ENCODE data around the gene CBY3.
"Not testable (repeated sequence)": the region's sequence is repeated elsewhere in the genome, so short reads cannot be mapped to it uniquely, and the experiment has no call there.

Gene CBY3

DNA sequence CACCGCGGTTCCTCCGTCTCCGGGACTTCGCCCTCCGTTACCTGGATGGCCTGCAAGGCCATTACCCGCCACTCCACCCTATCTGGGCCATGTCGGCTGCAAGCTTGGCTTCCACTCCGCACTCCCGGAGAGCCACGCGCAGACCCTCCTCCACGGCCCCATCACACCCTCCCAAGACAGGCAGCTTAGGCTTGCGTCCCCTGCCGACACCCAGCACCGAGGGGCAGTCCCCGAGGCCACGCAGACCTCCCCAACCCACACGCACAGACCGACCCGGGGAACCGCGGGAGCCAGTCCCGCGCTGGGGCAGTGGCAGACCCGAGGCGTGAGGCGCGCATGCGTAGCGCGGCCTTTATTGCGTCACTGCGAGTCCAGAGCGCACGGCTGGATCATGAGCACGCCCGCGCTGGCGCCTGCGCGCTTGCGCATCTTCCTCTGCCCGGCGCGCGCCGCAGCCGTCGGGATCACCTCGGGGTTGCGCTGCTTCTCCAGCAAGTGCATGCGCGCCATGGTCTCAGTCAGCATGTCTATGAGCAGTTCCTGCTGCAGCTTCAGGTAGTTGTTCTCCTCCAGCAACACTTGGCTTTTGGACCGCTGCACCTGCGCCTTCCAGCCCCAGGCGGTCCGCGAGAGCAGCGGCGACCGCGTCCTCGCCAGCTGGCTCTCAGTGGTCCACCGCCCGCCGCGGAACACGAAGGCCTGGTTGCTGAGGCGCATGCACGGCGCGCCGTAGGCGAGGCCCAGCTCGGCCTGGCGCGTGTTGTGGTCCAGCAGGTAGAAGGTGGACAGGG, 2.4 kb downstream of the CBY3 start:
- in situ Hi-C loops (cut with HindIII; ENCODE audit: low sequenced_read_pairs) = no loop called here

DNA sequence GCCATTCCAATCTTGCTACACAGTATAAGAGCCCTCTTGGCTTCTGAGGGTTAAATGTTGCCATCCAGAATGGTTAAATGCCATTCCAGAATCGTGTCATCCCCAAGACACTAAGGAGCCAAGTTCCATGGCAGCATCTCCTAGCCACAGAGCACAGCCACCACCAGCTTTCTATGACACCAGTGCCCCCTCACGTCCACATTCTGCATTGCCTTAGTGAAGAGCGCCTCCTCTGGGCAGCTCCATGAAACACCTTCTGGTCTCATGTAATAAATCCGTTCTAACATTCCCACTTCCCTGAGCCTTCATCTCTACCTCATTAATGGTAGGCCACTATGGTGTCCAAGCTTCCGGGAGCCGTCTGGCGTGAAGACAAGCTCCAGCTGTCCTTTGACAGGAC, 12.4 kb downstream of the CBY3 start:
- no peak overlapping the region for H3K4me3 ChIP-seq (ENCODE audit: low read depth, low read length)
- DNase-seq (ENCODE audit: low read depth) = peak; percentile 29
- in situ Hi-C loops (cut with HindIII; ENCODE audit: low sequenced_read_pairs) = no loop called here
- TF ChIP-seq, protein P1, sequence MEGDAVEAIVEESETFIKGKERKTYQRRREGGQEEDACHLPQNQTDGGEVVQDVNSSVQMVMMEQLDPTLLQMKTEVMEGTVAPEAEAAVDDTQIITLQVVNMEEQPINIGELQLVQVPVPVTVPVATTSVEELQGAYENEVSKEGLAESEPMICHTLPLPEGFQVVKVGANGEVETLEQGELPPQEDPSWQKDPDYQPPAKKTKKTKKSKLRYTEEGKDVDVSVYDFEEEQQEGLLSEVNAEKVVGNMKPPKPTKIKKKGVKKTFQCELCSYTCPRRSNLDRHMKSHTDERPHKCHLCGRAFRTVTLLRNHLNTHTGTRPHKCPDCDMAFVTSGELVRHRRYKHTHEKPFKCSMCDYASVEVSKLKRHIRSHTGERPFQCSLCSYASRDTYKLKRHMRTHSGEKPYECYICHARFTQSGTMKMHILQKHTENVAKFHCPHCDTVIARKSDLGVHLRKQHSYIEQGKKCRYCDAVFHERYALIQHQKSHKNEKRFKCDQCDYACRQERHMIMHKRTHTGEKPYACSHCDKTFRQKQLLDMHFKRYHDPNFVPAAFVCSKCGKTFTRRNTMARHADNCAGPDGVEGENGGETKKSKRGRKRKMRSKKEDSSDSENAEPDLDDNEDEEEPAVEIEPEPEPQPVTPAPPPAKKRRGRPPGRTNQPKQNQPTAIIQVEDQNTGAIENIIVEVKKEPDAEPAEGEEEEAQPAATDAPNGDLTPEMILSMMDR (IDR thresholded peaks at IDR 0.05; ENCODE audit: low read depth, low read length, missing control alignments) = peak; percentile 81

More for the DNA sequence above, 2.4 kb downstream of the CBY3 start:
- H3K4me3 ChIP-seq (ENCODE audit: low read depth, low read length) = peak overlapping the region; percentile 94
- peak; percentile 85 for DNase-seq (ENCODE audit: low read depth)
- TF ChIP-seq, protein P1 (IDR thresholded peaks at IDR 0.05; ENCODE audit: low read depth, low read length, missing control alignments) = no peak

DNA sequence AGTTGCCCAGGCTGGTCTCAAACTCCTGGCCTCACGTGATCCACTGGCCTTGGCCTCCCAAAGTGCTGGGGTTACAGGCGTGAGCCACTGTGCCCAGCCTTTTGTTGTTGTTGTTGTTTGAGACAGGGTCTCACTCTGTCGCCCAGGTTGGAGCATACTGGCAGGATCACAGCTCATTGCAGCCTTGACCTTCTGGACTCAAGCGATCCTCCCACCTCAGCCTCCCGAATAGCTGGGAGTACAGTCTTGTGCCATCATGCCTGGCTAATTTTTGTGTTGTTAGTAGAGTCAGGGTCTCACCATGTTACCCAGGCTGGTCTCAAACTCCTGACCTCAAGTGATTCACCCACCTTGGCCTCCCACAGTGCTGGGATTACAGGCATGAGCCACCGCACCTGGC, 19.2 kb downstream of the CBY3 start:
- not testable (repeated sequence) for DNase-seq (ENCODE audit: low read depth)

DNA sequence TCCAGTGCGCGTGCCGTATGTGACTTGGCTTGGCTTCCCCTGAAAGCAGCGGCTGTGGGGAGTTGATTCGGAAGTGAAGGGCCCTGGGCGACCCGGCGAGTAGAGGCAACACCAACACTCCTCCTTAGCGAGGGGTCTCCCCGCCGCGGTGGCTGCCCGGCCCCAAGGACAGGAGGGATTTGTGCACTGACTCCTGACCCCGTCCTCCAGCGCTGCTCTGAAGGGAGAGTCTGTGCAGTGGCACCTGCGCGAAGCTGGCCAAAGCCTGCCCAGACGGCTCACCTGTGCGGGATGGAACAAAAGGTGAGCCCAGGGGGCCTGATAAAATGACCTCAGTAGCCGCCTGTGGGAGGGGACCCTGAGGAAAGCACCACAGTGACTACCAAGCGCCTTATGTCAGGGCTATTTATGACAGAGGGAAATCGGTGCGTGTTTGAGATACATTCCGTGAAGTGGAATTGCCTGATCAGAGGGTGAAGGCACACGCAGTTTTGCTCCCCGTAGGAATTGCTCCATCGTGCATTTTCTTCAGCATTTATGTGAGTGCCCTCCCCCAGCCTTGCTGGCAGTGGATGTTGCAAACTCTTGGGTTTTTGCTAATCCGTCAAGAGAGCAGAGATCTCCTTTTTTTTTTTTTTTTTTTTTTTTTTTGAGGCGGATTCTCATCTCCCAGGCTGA, 22.5 kb downstream of the CBY3 start:
- in situ Hi-C loops (cut with HindIII; ENCODE audit: low sequenced_read_pairs); DNase-seq (ENCODE audit: low read depth): not testable (repeated sequence)
- peak overlapping the region; percentile 49 for H3K4me3 ChIP-seq (ENCODE audit: low read depth, low read length)

More for the DNA sequence above, 19.2 kb downstream of the CBY3 start:
- H3K4me3 ChIP-seq (ENCODE audit: low read depth, low read length); in situ Hi-C loops (cut with HindIII; ENCODE audit: low sequenced_read_pairs): not testable (repeated sequence)

DNA sequence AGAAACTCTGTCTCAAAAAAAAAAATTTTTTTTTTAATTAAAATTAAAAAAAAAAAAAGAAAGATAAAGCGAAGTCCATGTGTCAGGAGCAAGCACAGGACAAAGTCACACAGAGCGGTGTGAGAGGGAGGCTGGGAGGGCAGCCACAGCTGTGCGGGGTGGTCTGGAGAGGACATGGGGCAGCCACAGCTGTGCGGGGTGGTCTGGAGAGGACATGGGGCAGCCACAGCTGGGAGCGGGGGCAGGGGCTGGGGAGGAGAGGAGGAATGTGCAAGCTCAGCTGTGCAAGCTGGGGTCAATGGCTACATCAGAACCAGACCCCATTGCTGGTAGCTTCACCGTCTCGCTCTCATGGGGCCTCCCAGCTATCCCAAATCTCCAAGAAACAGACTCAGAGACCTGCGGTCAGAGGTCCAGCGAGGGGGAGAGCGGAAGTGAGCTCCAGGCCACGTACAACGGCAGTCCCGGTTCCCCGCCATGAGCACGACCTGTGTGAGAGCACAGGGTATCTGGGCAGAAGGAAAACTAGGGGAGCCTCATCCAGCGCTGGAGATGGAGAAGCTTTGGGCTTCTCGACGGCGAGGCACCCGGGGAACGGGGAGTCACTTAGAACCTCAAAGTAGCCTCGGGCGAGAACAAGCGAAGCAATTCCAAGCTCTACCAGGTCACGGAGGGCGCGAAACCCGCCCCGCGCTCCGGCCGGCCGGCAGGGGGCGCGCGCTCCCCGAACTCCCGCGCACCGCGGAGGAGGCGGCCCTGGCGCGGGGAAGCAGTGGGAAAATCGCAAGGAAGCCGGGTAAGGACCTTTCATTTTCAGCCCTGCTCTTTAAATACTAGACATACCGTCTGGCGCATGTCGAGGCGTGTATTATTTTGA, 23.3 kb downstream of the CBY3 start:
- H3K4me3 ChIP-seq (ENCODE audit: low read depth, low read length); in situ Hi-C loops (cut with HindIII; ENCODE audit: low sequenced_read_pairs); DNase-seq (ENCODE audit: low read depth): not testable (repeated sequence)

DNA sequence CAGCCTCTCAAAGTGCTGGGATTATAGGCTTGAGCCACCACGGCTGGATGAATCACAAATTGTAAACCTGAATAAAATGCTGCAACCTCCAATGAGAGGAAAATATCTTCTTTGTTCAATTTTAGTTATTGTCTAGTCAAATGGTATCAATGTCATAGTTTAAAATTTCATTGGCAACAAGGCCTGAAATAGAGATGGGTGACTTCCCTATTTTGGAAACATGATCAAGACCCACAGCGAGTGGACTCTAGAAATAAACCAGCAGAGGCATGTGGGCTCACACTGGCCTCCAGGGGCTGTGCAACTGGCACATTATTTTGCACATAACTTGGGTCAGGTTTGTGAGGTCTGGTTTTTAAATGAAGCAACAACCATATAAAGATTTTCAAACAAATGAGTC, 27.7 kb downstream of the CBY3 start:
- DNase-seq (ENCODE audit: low read depth); H3K4me3 ChIP-seq (ENCODE audit: low read depth, low read length); in situ Hi-C loops (cut with HindIII; ENCODE audit: low sequenced_read_pairs): not testable (repeated sequence)

DNA sequence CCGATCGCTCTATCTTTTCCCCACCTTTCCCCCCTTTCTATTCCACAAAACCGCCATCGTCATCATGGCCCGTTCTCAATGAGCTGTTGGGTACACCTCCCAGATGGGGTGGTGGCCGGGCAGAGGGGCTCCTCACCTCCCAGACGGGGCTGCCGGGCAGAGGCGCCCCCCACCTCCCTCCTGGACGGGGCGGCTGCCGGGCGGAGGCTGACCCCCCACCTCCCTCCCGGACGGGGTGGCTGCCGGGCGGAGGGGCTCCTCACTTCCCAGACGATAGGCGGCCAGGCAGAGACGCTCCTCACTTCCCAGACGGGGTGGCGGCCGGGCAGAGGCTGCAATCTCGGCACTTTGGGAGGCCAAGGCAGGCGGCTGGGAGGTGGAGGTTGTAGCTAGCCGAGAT, 30.6 kb downstream of the CBY3 start:
- DNase-seq (ENCODE audit: low read depth); in situ Hi-C loops (cut with HindIII; ENCODE audit: low sequenced_read_pairs); H3K4me3 ChIP-seq (ENCODE audit: low read depth, low read length): not testable (repeated sequence)

DNA sequence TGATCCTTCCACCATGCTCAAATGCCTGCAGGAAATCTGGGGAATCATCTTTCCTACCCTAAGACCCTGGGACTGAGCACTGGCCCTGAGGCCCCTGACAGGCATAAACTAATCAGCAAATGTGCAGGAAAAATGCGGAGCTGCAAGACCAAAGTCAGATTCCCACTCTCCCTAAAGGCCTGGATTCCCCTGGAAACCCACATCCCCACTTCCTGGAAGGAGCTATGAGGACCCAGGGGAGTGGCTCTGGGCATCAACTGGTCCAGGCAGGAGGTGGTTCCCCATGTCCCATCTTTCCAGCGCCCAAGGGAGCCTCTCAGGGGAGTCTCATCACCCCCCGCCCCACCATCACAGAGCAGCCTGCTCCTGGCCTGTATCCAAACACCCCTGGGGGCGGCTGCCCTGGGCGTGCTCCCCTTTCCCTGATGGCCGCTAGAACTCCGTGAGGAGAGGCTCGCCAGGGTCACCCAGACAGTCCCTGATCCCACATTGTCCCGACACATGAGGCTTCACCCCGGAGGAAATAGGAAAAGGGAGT, 31.6 kb downstream of the CBY3 start:
- H3K4me3 ChIP-seq (ENCODE audit: low read depth, low read length); in situ Hi-C loops (cut with HindIII; ENCODE audit: low sequenced_read_pairs); DNase-seq (ENCODE audit: low read depth): not testable (repeated sequence)

DNA sequence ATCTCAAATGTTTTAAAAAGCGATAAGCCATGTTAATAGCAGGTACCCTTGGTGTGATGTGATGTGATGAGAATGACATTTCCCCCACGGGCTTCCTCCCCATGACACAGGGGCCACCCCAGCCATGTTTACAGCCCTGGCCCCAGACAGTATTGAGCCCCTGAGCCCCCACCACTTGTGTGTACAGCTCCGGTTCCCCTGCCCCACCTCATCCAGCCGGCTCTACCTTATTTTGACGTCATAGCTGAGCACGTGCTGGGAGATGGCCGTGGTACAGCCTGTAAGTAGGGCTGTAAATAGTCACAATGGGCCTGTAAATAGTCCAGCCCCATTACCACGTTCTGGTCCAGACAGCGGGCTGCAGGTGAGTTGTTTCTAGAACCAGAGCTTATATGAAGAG, 32.4 kb downstream of the CBY3 start:
- no peak for DNase-seq (ENCODE audit: low read depth)
- TF ChIP-seq, protein P1 (IDR thresholded peaks at IDR 0.05; ENCODE audit: low read depth, low read length, missing control alignments) = no peak
- in situ Hi-C loops (cut with HindIII; ENCODE audit: low sequenced_read_pairs) = no loop called here
- H3K4me3 ChIP-seq (ENCODE audit: low read depth, low read length) = no peak overlapping the region

DNA sequence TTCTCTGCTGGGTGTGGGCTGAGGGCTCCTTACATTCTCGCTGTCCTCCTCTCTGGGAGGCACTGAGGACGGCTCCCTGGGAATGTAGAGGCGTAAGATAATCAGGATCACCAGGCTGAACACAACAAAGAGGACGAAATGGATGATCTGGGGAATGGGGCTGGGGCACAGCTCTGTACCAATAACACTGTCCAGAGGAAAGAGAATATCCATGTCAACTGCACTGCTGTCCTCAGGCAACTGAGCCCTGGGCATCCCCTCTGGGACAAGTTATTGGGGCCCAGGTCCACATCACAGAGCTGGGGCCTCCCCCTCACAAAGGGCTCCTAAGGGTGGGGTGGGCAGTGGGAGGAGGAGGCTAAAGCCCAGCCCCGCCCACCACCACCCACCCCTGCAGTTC, 36.1 kb downstream of the CBY3 start:
- DNase-seq (ENCODE audit: low read depth); in situ Hi-C loops (cut with HindIII; ENCODE audit: low sequenced_read_pairs): not testable (repeated sequence)

DNA sequence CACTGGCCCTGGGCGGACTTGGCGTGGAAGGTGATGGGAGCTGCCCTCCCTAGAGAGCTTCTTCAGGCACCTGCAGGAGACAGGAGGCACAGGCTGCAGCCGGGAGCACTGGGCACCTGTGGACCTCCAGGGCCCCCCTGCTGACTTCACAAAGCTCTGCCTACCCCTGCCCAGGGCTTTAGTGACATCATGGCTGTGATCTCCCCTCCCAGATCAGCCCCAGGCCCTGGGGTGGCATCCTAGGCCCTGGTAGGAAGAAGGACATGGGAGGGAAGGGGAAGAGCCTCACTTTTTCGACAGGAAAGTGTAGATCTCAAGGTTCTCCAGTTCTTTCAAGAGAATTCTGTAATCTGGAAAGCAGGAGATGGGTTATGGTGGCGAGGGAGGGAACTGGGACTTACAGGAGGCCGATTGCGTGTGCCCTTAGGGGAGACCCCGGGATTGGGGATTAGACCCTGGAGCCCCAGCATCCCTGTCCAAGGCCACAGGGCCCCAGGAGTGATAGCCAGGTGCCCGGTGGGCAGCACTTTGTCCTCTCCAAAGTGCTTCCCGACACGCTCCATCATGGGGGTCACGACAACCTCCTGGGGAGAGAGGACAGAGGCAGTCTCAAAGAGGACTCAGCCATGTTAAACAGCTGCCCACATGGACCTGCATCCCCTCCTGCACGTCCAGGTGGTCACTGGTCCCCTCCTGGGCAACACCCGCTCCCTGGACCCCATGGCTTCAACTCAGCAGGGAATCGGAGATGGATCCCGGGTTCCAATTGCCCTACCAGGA, 37.5 kb downstream of the CBY3 start:
- in situ Hi-C loops (cut with HindIII; ENCODE audit: low sequenced_read_pairs); DNase-seq (ENCODE audit: low read depth); H3K4me3 ChIP-seq (ENCODE audit: low read depth, low read length): not testable (repeated sequence)

More for the DNA sequence above, 36.1 kb downstream of the CBY3 start:
- not testable (repeated sequence) for H3K4me3 ChIP-seq (ENCODE audit: low read depth, low read length)

DNA sequence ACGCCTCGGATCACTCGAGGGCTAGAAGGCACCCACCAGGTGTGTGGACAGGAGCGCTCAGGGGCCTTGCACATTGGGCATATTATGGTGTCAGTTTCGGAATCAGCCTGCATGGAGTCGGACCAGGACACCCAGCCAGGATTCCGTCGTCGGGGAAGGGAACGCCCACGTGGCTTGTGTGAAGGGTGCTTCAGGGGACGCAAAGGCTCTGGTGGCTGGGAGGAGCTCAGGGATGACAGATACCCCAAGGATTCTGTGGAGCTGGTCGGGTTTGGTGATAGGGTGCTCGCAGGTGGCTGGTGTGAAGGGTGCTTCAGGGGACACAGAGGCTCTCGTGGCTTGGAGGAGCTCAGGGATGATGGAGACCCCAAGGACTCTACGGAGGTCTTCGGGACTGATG, 38.2 kb downstream of the CBY3 start:
- H3K4me3 ChIP-seq (ENCODE audit: low read depth, low read length); in situ Hi-C loops (cut with HindIII; ENCODE audit: low sequenced_read_pairs); DNase-seq (ENCODE audit: low read depth): not testable (repeated sequence)

Data from astrocyte of the cerebellum (primary cell).